SK-N-SH (cell line): ENCODE results near the gene OBSL1. TPM values are rescaled to one million over a fixed set of nuclear protein-coding genes. Genes with fewer than 3 reads are reported as not detected.

ENCODE experiments used
- CTCF ChIA-PET: fragments of 300-600, 350-600 bp; formaldehyde crosslinking; extraction: SDS; loops from one replicate; lab custom pipeline; 2021; lab: Yijun Ruan, JAX
- POLR2A ChIA-PET: fragments of 350-600 bp; sonication (Branson Sonifier 250); formaldehyde crosslinking; extraction: SDS; loops from one replicate; lab custom pipeline; 2020; ENCODE audit warnings: antibody characterized with exemption, inconsistent platforms; lab: Yijun Ruan, JAX
- DNase-seq: peaks from one replicate; pipeline ENCODE4 v3.0.0; 2012
- H2AFZ ChIP-seq: fragments of 200-600 bp; sonication (generic); 2 replicates; pipeline ENCODE4 v1.8.1; 2016; ENCODE audit warnings: antibody characterized with exemption, mild to moderate bottlenecking, low read depth
- H3F3A ChIP-seq: fragments of 200-600 bp; sonication (generic); replicated peaks from 2 replicates; pipeline ENCODE3; 2016; ENCODE audit warnings: antibody characterized with exemption, mild to moderate bottlenecking; ENCODE audit not compliant: insufficient read depth
- H3K27ac ChIP-seq, 2 experiments: fragments of 200-500 bp in 1 of 2; fragments of 200-600 bp in 1 of 2; sonication (Bioruptor generic) in 1 of 2; sonication (generic), shearing (Covaris generic) in 1 of 2; 2 replicates each; pipeline versions ENCODE4 v1.5.1 to v1.6.1; 2014 to 2016; ENCODE audit warnings: low read depth in 2 of 2, inconsistent platforms in 1 of 2, low read length in 1 of 2, mild to moderate bottlenecking in 1 of 2, mixed read lengths in 1 of 2
- H3K27me3 ChIP-seq: fragments of 200-600 bp; sonication (generic), shearing (Covaris generic); 2 replicates; pipeline ENCODE4 v1.6.1; 2016; ENCODE audit warnings: mixed run types; ENCODE audit not compliant: insufficient read depth
- H3K36me3 ChIP-seq, 2 experiments: fragments of 200-500 bp in 1 of 2; fragments of 200-600 bp in 1 of 2; sonication (Bioruptor generic) in 1 of 2; sonication (generic) in 1 of 2; replicated peaks in 1 of 2; 2 replicates each; pipeline versions ENCODE3 to v1.5.1; 2014 to 2016; ENCODE audit warnings: low read length in 1 of 2, mild to moderate bottlenecking in 1 of 2; ENCODE audit not compliant: insufficient read depth in 2 of 2, control insufficient read depth in 1 of 2
- H3K4me1 ChIP-seq, 2 experiments: fragments of 200-500 bp in 1 of 2; fragments of 200-600 bp in 1 of 2; sonication (Bioruptor generic) in 1 of 2; sonication (generic), shearing (Covaris generic) in 1 of 2; 2 replicates each; pipeline versions ENCODE4 v1.5.1 to v1.6.1; 2014 to 2016; ENCODE audit warnings: low read depth in 1 of 2, low read length in 1 of 2, mixed run types in 1 of 2; ENCODE audit not compliant: insufficient read depth in 2 of 2, control insufficient read depth in 1 of 2
- H3K4me2 ChIP-seq: fragments of 200-600 bp; sonication (generic), shearing (Covaris generic); 2 replicates; pipeline ENCODE4 v1.6.1; 2017; ENCODE audit warnings: mixed run types
- H3K4me3 ChIP-seq, 2 experiments: fragments of 200-500 bp in 1 of 2; fragments of 200-600 bp in 1 of 2; sonication (Bioruptor generic) in 1 of 2; sonication (generic), shearing (Covaris generic) in 1 of 2; 2 replicates each; pipeline versions ENCODE4 v1.5.1 to v1.8.1; 2014 to 2016; ENCODE audit warnings: low read depth in 2 of 2, inconsistent platforms in 1 of 2, low read length in 1 of 2, mild to moderate bottlenecking in 1 of 2, mixed read lengths in 1 of 2, moderate library complexity in 1 of 2
- H3K79me2 ChIP-seq: fragments of 200-600 bp; sonication (generic); 2 replicates; pipeline ENCODE4 v1.8.1; 2017; ENCODE audit warnings: mild to moderate bottlenecking; ENCODE audit not compliant: insufficient read depth
- H3K9ac ChIP-seq: fragments of 200-600 bp; sonication (generic); 2 replicates; pipeline ENCODE4 v1.6.1; 2017; ENCODE audit warnings: mixed run types
- H3K9me2 ChIP-seq: fragments of 200-600 bp; sonication (generic); 2 replicates; pipeline ENCODE4 v1.6.1; 2017; ENCODE audit warnings: mixed run types
- H3K9me3 ChIP-seq: fragments of 200-600 bp; sonication (generic); 2 replicates; pipeline ENCODE4 v1.6.1; 2017; ENCODE audit warnings: mixed run types, mild to moderate bottlenecking, moderate library complexity
- H4K20me1 ChIP-seq: fragments of 200-600 bp; sonication (generic); 2 replicates; pipeline ENCODE4 v1.6.1; 2017; ENCODE audit warnings: mild to moderate bottlenecking, mixed run types; ENCODE audit not compliant: insufficient read depth
- CHD2 ChIP-seq: fragments of 150-350 bp; IDR thresholded peaks from 2 replicates; pipeline ENCODE4 v1.6.1; 2018; ENCODE audit warnings: low read length; ENCODE audit not compliant: partially characterized antibody
- CTCF ChIP-seq: fragments of 200-600 bp; sonication (generic); IDR thresholded peaks from 2 replicates; pipeline ENCODE4 v1.6.1; 2017; ENCODE audit warnings: antibody characterized with exemption, mild to moderate bottlenecking, moderate library complexity
- ELF1 ChIP-seq: IDR thresholded peaks from 2 replicates; pipeline ENCODE4 v1.4.0; 2012
- EP300 ChIP-seq, 2 experiments: IDR thresholded peaks; 2 replicates each; pipeline versions ENCODE4 v1.4.0 to v1.6.1; 2012; ENCODE audit warnings: borderline replicate concordance in 1 of 2, low read depth in 1 of 2, low read length in 1 of 2
- EZH2phosphoT487 ChIP-seq: fragments of 200-600 bp; sonication (generic); IDR thresholded peaks from 2 replicates; pipeline ENCODE4 v1.6.1; 2017; ENCODE audit warnings: low read depth, mixed run types, mild to moderate bottlenecking, antibody characterized with exemption, moderate library complexity, borderline replicate concordance
- FOSL2 ChIP-seq: IDR thresholded peaks from 2 replicates; pipeline ENCODE4 v1.4.0; 2012; ENCODE audit warnings: low read depth, mild to moderate bottlenecking, moderate library complexity, borderline replicate concordance
- FOXJ3 ChIP-seq: sonication (generic); formaldehyde crosslinking; IDR thresholded peaks from 2 replicates; pipeline ENCODE4 v1.5.1; 2020; ENCODE audit warnings: mild to moderate bottlenecking, missing genetic modification reagents
- NRF1 ChIP-seq: IDR thresholded peaks from 2 replicates; pipeline ENCODE4 v1.6.1; 2012; ENCODE audit warnings: low read depth, mild to moderate bottlenecking, low read length
- RXRA ChIP-seq: IDR thresholded peaks from 2 replicates; pipeline ENCODE4 v1.4.0; 2012; ENCODE audit warnings: low read depth, mild to moderate bottlenecking, borderline replicate concordance
- SMC3 ChIP-seq: IDR thresholded peaks from 2 replicates; pipeline ENCODE4 v1.6.1; 2012; ENCODE audit warnings: low read depth, low read length, improper control_type of control experiment
- TAF1 ChIP-seq: IDR thresholded peaks from 2 replicates; pipeline ENCODE4 v1.6.1; 2012; ENCODE audit warnings: low read depth, mild to moderate bottlenecking, low read length, moderate library complexity, borderline replicate concordance
- TEAD4 ChIP-seq: IDR thresholded peaks from 2 replicates; pipeline ENCODE4 v1.4.0; 2012; ENCODE audit warnings: mild to moderate bottlenecking, borderline replicate concordance; ENCODE audit not compliant: insufficient read depth
- ZBTB33 ChIP-seq: IDR thresholded peaks from 2 replicates; pipeline ENCODE4 v1.4.0; 2012; ENCODE audit warnings: low read depth, borderline replicate concordance
- WGBS: methylation state at CpG from one replicate; pipeline ENCODE4 v1.1.6; 2017; ENCODE audit warnings: low lambda C conversion rate; 5-methylcytosine and 5-hydroxymethylcytosine counted together
- polyA plus RNA-seq, 3 experiments: library from polyadenylated mRNA; depleted of rRNA; stranded (reverse); fragments of >200 nt; gene quantifications; 2 replicates each; pipeline ENCODE4 v1.2.3, GENCODE V29; 2012
- TF ChIP-seq, protein P1 (sequence below): IDR thresholded peaks from 2 replicates; pipeline ENCODE4 v1.4.0; 2012; ENCODE audit warnings: low read depth, borderline replicate concordance
- TF ChIP-seq, protein P2 (sequence below): fragments of 150-350 bp; IDR thresholded peaks from 2 replicates; pipeline ENCODE4 v1.6.1; 2016; ENCODE audit warnings: mild to moderate bottlenecking, low read depth, low read length
- TF ChIP-seq, protein P3 (sequence below): IDR thresholded peaks from 2 replicates; pipeline ENCODE4 v1.4.0; 2012; ENCODE audit warnings: low read depth

The OBSL1 gene
- polyA plus RNA-seq, 1 of the 3 experiments (the other 2 are of a cell fraction) = 93.0 TPM

DNA sequence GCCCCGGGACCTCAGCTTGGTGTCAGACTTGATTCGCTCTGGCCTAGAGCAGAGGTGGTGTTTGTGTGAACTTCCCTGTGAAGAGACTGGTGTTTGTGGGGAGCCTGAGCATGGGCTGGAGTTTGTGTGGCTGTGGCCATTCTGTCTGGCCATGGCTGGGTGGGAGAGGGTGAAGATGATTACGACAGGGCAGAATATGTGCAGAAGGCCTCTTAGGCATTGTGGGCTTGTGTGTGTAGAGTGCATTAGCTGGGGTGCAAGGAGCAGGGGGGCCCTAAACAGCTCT is 10.5 kb downstream of the OBSL1 start (continued):
- no peak for TF ChIP-seq CHD2
- TF ChIP-seq FOSL2 = no peak
- no peak for TF ChIP-seq CTCF
- TF ChIP-seq, protein P1, sequence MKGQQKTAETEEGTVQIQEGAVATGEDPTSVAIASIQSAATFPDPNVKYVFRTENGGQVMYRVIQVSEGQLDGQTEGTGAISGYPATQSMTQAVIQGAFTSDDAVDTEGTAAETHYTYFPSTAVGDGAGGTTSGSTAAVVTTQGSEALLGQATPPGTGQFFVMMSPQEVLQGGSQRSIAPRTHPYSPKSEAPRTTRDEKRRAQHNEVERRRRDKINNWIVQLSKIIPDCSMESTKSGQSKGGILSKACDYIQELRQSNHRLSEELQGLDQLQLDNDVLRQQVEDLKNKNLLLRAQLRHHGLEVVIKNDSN = no peak
- no peak for TF ChIP-seq TEAD4
- no peak for TF ChIP-seq RXRA
- no peak for TF ChIP-seq NRF1
- no peak for TF ChIP-seq ZBTB33
- no peak for TF ChIP-seq ELF1
- TF ChIP-seq FOXJ3 (CRISPR knock-in tag) = no peak

- Histone ChIP-seq H3K4me3 (no peak overlapping the region), H2AFZ (no peak overlapping the region), H3K4me1 (peaks cover 0 to 10% of the 10 kb centered on the region in 2 experiments; a peak in 1 of 4 replicates), H3K36me3 (peaks cover 0 to 12% of the 10 kb centered on the region in 2 experiments), H3F3A (peaks cover 2% of the 10 kb centered on the region), H3K79me2 (no peaks in the 10 kb centered on the region), H3K27ac (no peak overlapping the region), H3K27me3 (no peaks in the 10 kb centered on the region), H3K9me3 (no peaks in the 10 kb centered on the region), H3K9ac (no peak overlapping the region), H3K4me2 (no peak overlapping the region), H4K20me1 (no peaks in the 10 kb centered on the region), H3K9me2 (no peaks in the 10 kb centered on the region)
- peak; percentile 70 for TF ChIP-seq CTCF
- TF ChIP-seq, protein P2, sequence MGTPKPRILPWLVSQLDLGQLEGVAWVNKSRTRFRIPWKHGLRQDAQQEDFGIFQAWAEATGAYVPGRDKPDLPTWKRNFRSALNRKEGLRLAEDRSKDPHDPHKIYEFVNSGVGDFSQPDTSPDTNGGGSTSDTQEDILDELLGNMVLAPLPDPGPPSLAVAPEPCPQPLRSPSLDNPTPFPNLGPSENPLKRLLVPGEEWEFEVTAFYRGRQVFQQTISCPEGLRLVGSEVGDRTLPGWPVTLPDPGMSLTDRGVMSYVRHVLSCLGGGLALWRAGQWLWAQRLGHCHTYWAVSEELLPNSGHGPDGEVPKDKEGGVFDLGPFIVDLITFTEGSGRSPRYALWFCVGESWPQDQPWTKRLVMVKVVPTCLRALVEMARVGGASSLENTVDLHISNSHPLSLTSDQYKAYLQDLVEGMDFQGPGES = no peak
- no peak for TF ChIP-seq EZH2phosphoT487
- TF ChIP-seq, protein P3, sequence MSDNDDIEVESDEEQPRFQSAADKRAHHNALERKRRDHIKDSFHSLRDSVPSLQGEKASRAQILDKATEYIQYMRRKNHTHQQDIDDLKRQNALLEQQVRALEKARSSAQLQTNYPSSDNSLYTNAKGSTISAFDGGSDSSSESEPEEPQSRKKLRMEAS = no peak
- TF ChIP-seq CHD2 = no peak
- 0 out of 2 replicates have a peak, but pooled peaks have one; percentile 9 for TF ChIP-seq SMC3
- TF ChIP-seq TAF1 = no peak
- no peak for TF ChIP-seq EP300 (IDR thresholded peaks at IDR 0.05; ENCODE audit: borderline replicate concordance in 1 of 2, low read depth in 1 of 2, low read length in 1 of 2)
- WGBS = 26% methylated on average over 6 of the region's 8 CpGs
- CTCF ChIA-PET = interaction anchor here (0.7 to 7.5 kb wide), 43 partner anchors 9 to 261 kb away, joined by 3 to 107 read pairs (median 5); partner anchors contain the start of genes CHPF, DES, INHA and OBSL1
- POLR2A ChIA-PET = interaction anchor here (0.9 to 3.6 kb wide), 5 partner anchors 8 to 73 kb away, joined by 3 to 18 read pairs (median 4); partner anchors contain the start of gene STK11IP
- DNase-seq = peak; percentile 90
Measured at GRCh38 chr2:219560037-219560892, 11.1 kb downstream of the OBSL1 start.
